ENCODE results near the gene KDM6A. TPM values are rescaled to one million over a fixed set of nuclear protein-coding genes. Genes with fewer than 3 reads are reported as not detected.

Gene KDM6A
- total and polyA plus RNA-seq, 2 donors (not counting 1 experiment from before 2014, with no cell fraction given) = 13.8 to 28.4 TPM

- no peak for TF ChIP-seq CTCF (conservative IDR thresholded peaks at IDR 0.05 in 1 of 2, IDR thresholded peaks at IDR 0.05 in 1 of 2; ENCODE audit: low read depth in 1 of 2, low read length in 2 of 2)
- no peak for TF ChIP-seq EZH2 (IDR thresholded peaks at IDR 0.05; ENCODE audit: low read length, missing control alignments)
- Histone ChIP-seq H4K20me1 (ENCODE audit: control insufficient read depth, extremely low read depth, insufficient read depth, low read length) (no peaks in the 10 kb centered on the region), H3K79me2 (ENCODE audit: control insufficient read depth, insufficient read depth, low read length) (no peaks in the 10 kb centered on the region), H3K4me3 (replicated peaks in 1 of 4; ENCODE audit: control extremely low read depth in 1 of 4, insufficient read depth in 1 of 4, low read depth in 3 of 4, low read length in 4 of 4) (no peak overlapping the region), H3K4me2 (ENCODE audit: extremely low read depth, insufficient read depth, low read length) (no peak overlapping the region), H3K27me3 (ENCODE audit: control insufficient read depth, insufficient read depth, low read length) (no peaks in the 10 kb centered on the region), H3K27ac (ENCODE audit: insufficient read depth, low read length) (no peak overlapping the region), H3K9ac (ENCODE audit: insufficient read depth, low read length) (no peak overlapping the region), H2AFZ (ENCODE audit: low read length) (no peak overlapping the region), H3K4me1 (ENCODE audit: control insufficient read depth, extremely low read depth, insufficient read depth, low read length) (no peaks in the 10 kb centered on the region), H3K9me3 (ENCODE audit: control insufficient read depth, insufficient read depth, low read depth, low read length) (no peaks in the 10 kb centered on the region), H3K36me3 (ENCODE audit: control insufficient read depth, insufficient read depth, low read length) (no peaks in the 10 kb centered on the region)
- no peak for DNase-seq (ENCODE audit: low read depth in 2 of 2)
Observed at GRCh38 chrX:45001048-45001447, 128.1 kb downstream of the KDM6A start.

- Histone ChIP-seq H3K79me2 (ENCODE audit: control insufficient read depth, insufficient read depth, low read length) (no peaks in the 10 kb centered on the region), H3K27me3 (ENCODE audit: control insufficient read depth, insufficient read depth, low read length) (no peaks in the 10 kb centered on the region)
Observed at GRCh38 chrX:45003085-45003484, 130.1 kb downstream of the KDM6A start.

GRCh38 chrX:45006002-45006800 lies 133.2 kb downstream of the KDM6A start:
- Histone ChIP-seq H3K27ac (ENCODE audit: insufficient read depth, low read length) (no peak overlapping the region), H3K4me2 (ENCODE audit: extremely low read depth, insufficient read depth, low read length) (no peak overlapping the region), H3K36me3 (ENCODE audit: control insufficient read depth, insufficient read depth, low read length) (no peaks in the 10 kb centered on the region), H3K4me3 (replicated peaks in 1 of 4; ENCODE audit: control extremely low read depth in 1 of 4, insufficient read depth in 1 of 4, low read depth in 3 of 4, low read length in 4 of 4) (no peak overlapping the region), H3K79me2 (ENCODE audit: control insufficient read depth, insufficient read depth, low read length) (no peaks in the 10 kb centered on the region), H4K20me1 (ENCODE audit: control insufficient read depth, extremely low read depth, insufficient read depth, low read length) (no peaks in the 10 kb centered on the region), H2AFZ (ENCODE audit: low read length) (no peak overlapping the region), H3K9ac (ENCODE audit: insufficient read depth, low read length) (no peak overlapping the region), H3K27me3 (ENCODE audit: control insufficient read depth, insufficient read depth, low read length) (no peaks in the 10 kb centered on the region), H3K9me3 (ENCODE audit: control insufficient read depth, insufficient read depth, low read depth, low read length) (no peaks in the 10 kb centered on the region), H3K4me1 (ENCODE audit: control insufficient read depth, extremely low read depth, insufficient read depth, low read length) (peaks cover 3% of the 10 kb centered on the region)
- TF ChIP-seq CTCF (conservative IDR thresholded peaks at IDR 0.05 in 1 of 2, IDR thresholded peaks at IDR 0.05 in 1 of 2; ENCODE audit: low read depth in 1 of 2, low read length in 2 of 2) (no peak), EZH2 (IDR thresholded peaks at IDR 0.05; ENCODE audit: low read length, missing control alignments) (no peak)
- peak in 1 of 2 donors; percentile 51 for DNase-seq (ENCODE audit: low read depth in 2 of 2)

More at GRCh38 chrX:45003085-45003484, 130.1 kb downstream of the KDM6A start:
- DNase-seq (ENCODE audit: low read depth in 2 of 2) = no peak
- no peak overlapping the region for H3K27ac ChIP-seq (ENCODE audit: insufficient read depth, low read length)
- no peaks in the 10 kb centered on the region for H3K36me3 ChIP-seq (ENCODE audit: control insufficient read depth, insufficient read depth, low read length)
- H3K9ac ChIP-seq (ENCODE audit: insufficient read depth, low read length) = no peak overlapping the region
- no peak for TF ChIP-seq CTCF (conservative IDR thresholded peaks at IDR 0.05 in 1 of 2, IDR thresholded peaks at IDR 0.05 in 1 of 2; ENCODE audit: low read depth in 1 of 2, low read length in 2 of 2)
- no peaks in the 10 kb centered on the region for H3K9me3 ChIP-seq (ENCODE audit: control insufficient read depth, insufficient read depth, low read depth, low read length)
- H3K4me1 ChIP-seq (ENCODE audit: control insufficient read depth, extremely low read depth, insufficient read depth, low read length) = no peaks in the 10 kb centered on the region
- H4K20me1 ChIP-seq (ENCODE audit: control insufficient read depth, extremely low read depth, insufficient read depth, low read length) = no peaks in the 10 kb centered on the region
- H3K4me2 ChIP-seq (ENCODE audit: extremely low read depth, insufficient read depth, low read length) = no peak overlapping the region
- H3K4me3 ChIP-seq (replicated peaks in 1 of 4; ENCODE audit: control extremely low read depth in 1 of 4, insufficient read depth in 1 of 4, low read depth in 3 of 4, low read length in 4 of 4) = no peak overlapping the region
- H2AFZ ChIP-seq (ENCODE audit: low read length) = no peak overlapping the region
